Measurements from ENCODE around the gene PHACTR1.

The PHACTR1 gene

GRCh38 chr6:12973386-12973785 is 256.8 kb downstream of the PHACTR1 start (continued):
- no peak for TF ChIP-seq POU6F1 (CRISPR knock-in tag; IDR thresholded peaks at IDR 0.05; ENCODE audit: borderline replicate concordance, low read depth)

- TF ChIP-seq ARNTL (CRISPR knock-in tag; IDR thresholded peaks at IDR 0.05; ENCODE audit: borderline replicate concordance, low read depth), result no peak
- no peak for TF ChIP-seq ZFP30 (CRISPR knock-in tag; IDR thresholded peaks at IDR 0.05)
- no peak for TF ChIP-seq OSR1 (CRISPR knock-in tag; IDR thresholded peaks at IDR 0.05)
- no peak for TF ChIP-seq CSDC2 (CRISPR knock-in tag; IDR thresholded peaks at IDR 0.05)
- TF ChIP-seq BACH2 (CRISPR knock-in tag; IDR thresholded peaks at IDR 0.05; ENCODE audit: borderline replicate concordance), result no peak
- no peak for TF ChIP-seq PPARA (CRISPR knock-in tag; IDR thresholded peaks at IDR 0.05; ENCODE audit: borderline replicate concordance)
- no peak for TF ChIP-seq ZNF565 (CRISPR knock-in tag; conservative IDR thresholded peaks at IDR 0.05; ENCODE audit: low read depth)
- TF ChIP-seq PATZ1 (CRISPR knock-in tag; IDR thresholded peaks at IDR 0.05; ENCODE audit: borderline replicate concordance), result no peak
- TF ChIP-seq ZNF70 (CRISPR knock-in tag; IDR thresholded peaks at IDR 0.05), result no peak
- no peak for TF ChIP-seq CREB5 (CRISPR knock-in tag; IDR thresholded peaks at IDR 0.05; ENCODE audit: low read depth)
- no peak for TF ChIP-seq ESRRG (CRISPR knock-in tag; IDR thresholded peaks at IDR 0.05)
- no peak for TF ChIP-seq TSHZ2 (CRISPR knock-in tag; IDR thresholded peaks at IDR 0.05)
- no peak for TF ChIP-seq POU6F1 (CRISPR knock-in tag; IDR thresholded peaks at IDR 0.05; ENCODE audit: borderline replicate concordance, low read depth)
- no peak for TF ChIP-seq TCF4 (CRISPR knock-in tag; IDR thresholded peaks at IDR 0.05; ENCODE audit: borderline replicate concordance)
- no peak for TF ChIP-seq TOX (CRISPR knock-in tag; IDR thresholded peaks at IDR 0.05; ENCODE audit: borderline replicate concordance)
- TF ChIP-seq ZC3H10 (CRISPR knock-in tag; IDR thresholded peaks at IDR 0.05), result no peak
- no peak for TF ChIP-seq SNAI2 (CRISPR knock-in tag; IDR thresholded peaks at IDR 0.05)
- TF ChIP-seq RARB (CRISPR knock-in tag; IDR thresholded peaks at IDR 0.05), result no peak
- ATAC-seq, result no peak
Observed at GRCh38 chr6:12974551-12974950, 258.0 kb downstream of the PHACTR1 start.

GRCh38 chr6:12976366-12976765 is 259.8 kb downstream of the PHACTR1 start:
- no peak for TF ChIP-seq ZNF70 (CRISPR knock-in tag; IDR thresholded peaks at IDR 0.05)
- no peak for TF ChIP-seq ISL1 (CRISPR knock-in tag; IDR thresholded peaks at IDR 0.05)
- no peak for TF ChIP-seq ESRRG (CRISPR knock-in tag; IDR thresholded peaks at IDR 0.05)
- no peak for TF ChIP-seq TOX (CRISPR knock-in tag; IDR thresholded peaks at IDR 0.05; ENCODE audit: borderline replicate concordance)
- TF ChIP-seq TCF4 (CRISPR knock-in tag; IDR thresholded peaks at IDR 0.05; ENCODE audit: borderline replicate concordance), result no peak
- no peak for TF ChIP-seq BACH2 (CRISPR knock-in tag; IDR thresholded peaks at IDR 0.05; ENCODE audit: borderline replicate concordance)
- TF ChIP-seq CSDC2 (CRISPR knock-in tag; IDR thresholded peaks at IDR 0.05), result no peak
- TF ChIP-seq POU6F1 (CRISPR knock-in tag; IDR thresholded peaks at IDR 0.05; ENCODE audit: borderline replicate concordance, low read depth), result no peak
- TF ChIP-seq PATZ1 (CRISPR knock-in tag; IDR thresholded peaks at IDR 0.05; ENCODE audit: borderline replicate concordance), result no peak
- no peak for TF ChIP-seq ZNF8 (CRISPR knock-in tag; IDR thresholded peaks at IDR 0.05)
- TF ChIP-seq GLIS3 (CRISPR knock-in tag; IDR thresholded peaks at IDR 0.05), result no peak
- TF ChIP-seq ZNF565 (CRISPR knock-in tag; conservative IDR thresholded peaks at IDR 0.05; ENCODE audit: low read depth), result no peak
- no peak for ATAC-seq

Data from SK-N-SH treated with all-trans-retinoic acid at 6 μM for 48 hours (cell line).